Endodermal cell (in vitro differentiated cells): ENCODE measurements around the gene TREH. TPM values are rescaled to one million over a fixed set of nuclear protein-coding genes. Genes with fewer than 3 reads are reported as not detected.

Experiments used
- DNase-seq: peaks from one replicate; pipeline ENCODE4 v3.0.0-alpha.2; 2017
- H3K27ac ChIP-seq: 2 replicates; pipeline ENCODE4 v1.5.1; 2013; ENCODE audit warnings: mild to moderate bottlenecking, low read depth, low read length, moderate library complexity
- H3K27me3 ChIP-seq: 2 replicates; pipeline ENCODE4 v1.6.1; 2013; ENCODE audit warnings: mild to moderate bottlenecking, low read length, moderate library complexity; ENCODE audit not compliant: insufficient read depth, control insufficient read depth, poor library complexity, severe bottlenecking
- H3K36me3 ChIP-seq: 2 replicates; pipeline ENCODE4 v1.7.0; 2013; ENCODE audit warnings: mild to moderate bottlenecking, low read length, moderate library complexity; ENCODE audit not compliant: control insufficient read depth, insufficient read depth
- H3K4me1 ChIP-seq: one replicate; pipeline ENCODE4 v1.7.0; 2013; ENCODE audit warnings: low read length; ENCODE audit not compliant: control insufficient read depth, insufficient read depth
- H3K4me3 ChIP-seq: 2 replicates; pipeline ENCODE4 v1.5.1; 2013; ENCODE audit warnings: mild to moderate bottlenecking, low read length, moderate library complexity
- H3K9ac ChIP-seq: 2 replicates; pipeline ENCODE4 v1.6.1; 2013; ENCODE audit warnings: mild to moderate bottlenecking, low read length, moderate library complexity; ENCODE audit not compliant: poor library complexity, severe bottlenecking; ENCODE audit errors: extremely low read depth
- H3K9me3 ChIP-seq: 2 replicates; pipeline ENCODE4 v1.6.1; 2013; ENCODE audit warnings: mild to moderate bottlenecking, low read length, moderate library complexity; ENCODE audit not compliant: control insufficient read depth
- H3K27ac Mint-ChIP-seq: 2 replicates; pipeline ENCODE4 v1.8.0; 2020; ENCODE audit warnings: mixed read lengths
- H3K27me3 Mint-ChIP-seq: 2 replicates; pipeline ENCODE4 v1.8.0; 2021; ENCODE audit warnings: mild to moderate bottlenecking, mixed read lengths; ENCODE audit not compliant: insufficient read depth
- H3K36me3 Mint-ChIP-seq: 2 replicates; pipeline ENCODE4 v1.8.0; 2020; ENCODE audit warnings: low read depth, mixed read lengths
- H3K4me1 Mint-ChIP-seq: 2 replicates; pipeline ENCODE4 v1.8.0; 2020; ENCODE audit warnings: mixed read lengths
- H3K4me3 Mint-ChIP-seq: 2 replicates; pipeline ENCODE4 v1.8.0; 2020; ENCODE audit warnings: mild to moderate bottlenecking, moderate library complexity, mixed read lengths
- H3K9me3 Mint-ChIP-seq: 2 replicates; pipeline ENCODE4 v1.8.0; 2020; ENCODE audit warnings: mild to moderate bottlenecking, mixed read lengths
- WGBS, 2 experiments: methylation state at CpG; one replicate each; pipeline versions ENCODE4 v1.1.5 to v1.1.7; 2013; ENCODE audit warnings: missing lambda C conversion rate in 2 of 2, mixed read lengths in 1 of 2; ENCODE audit not compliant: insufficient coverage in 1 of 2, insufficient read length in 1 of 2; 5-methylcytosine and 5-hydroxymethylcytosine counted together
- total RNA-seq, 2 donors: library from RNA; stranded (reverse); fragmentation: NEBNext Ultra II Directional in 1 of 2; extraction: Animal tissue kit (Norgen Biotek cat#: 25700) in 1 of 2; gene quantifications; 2 replicates in 1 of 2; 3 replicates in 1 of 2; pipeline ENCODE4 v1.2.1, GENCODE V29; 2021
- TF ChIP-seq, protein P1 (sequence below): fragments of 200-600 bp; sonication (generic); conservative IDR thresholded peaks from 2 replicates; pipeline ENCODE4 v1.5.0; 2021; ENCODE audit warnings: antibody characterized with exemption, mild to moderate bottlenecking

Gene TREH
- total RNA-seq, 2 donors from 2014 or later: not detected

DNA sequence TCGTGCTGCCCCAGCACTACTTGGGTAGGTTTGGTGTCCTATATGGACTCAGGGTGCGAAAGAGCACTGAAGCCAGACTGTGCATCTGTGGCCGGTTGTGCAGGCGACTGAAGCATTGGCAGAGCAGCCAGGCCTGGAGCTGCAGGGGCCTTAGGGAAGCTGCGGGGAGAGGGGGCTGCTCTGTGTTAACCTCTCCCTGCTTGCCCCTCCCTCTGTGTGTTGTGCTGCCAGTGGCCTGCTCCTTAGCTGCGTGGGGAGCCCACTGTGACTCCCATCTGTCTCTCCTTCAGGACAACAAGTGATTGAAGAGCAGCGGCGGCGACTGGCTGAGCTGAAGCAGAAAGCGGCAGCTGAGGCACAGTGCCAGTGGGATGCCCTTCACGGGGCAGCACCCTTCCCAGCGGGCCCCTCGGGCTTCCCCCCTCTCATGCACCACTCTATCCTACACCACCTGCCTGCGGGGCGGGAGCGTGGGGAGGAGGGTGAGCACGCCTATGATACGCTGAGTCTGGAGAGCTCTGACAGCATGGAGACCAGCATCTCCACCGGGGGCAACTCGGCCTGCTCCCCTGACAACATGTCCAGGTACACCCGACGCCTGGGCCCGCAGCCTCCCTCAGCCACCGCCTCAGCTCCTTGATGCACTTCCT is 34.3 kb downstream of the TREH start:
- no peaks in the 10 kb centered on the region for H3K9me3 ChIP-seq
- H3K9ac ChIP-seq: no peak overlapping the region
- no peaks in the 10 kb centered on the region for H3K4me1 ChIP-seq
- no peaks in the 10 kb centered on the region for H3K27me3 ChIP-seq
- H3K36me3 ChIP-seq: peaks cover 47% of the 10 kb centered on the region
- Mint-ChIP-seq H3K4me1 (no peaks in the 10 kb centered on the region), H3K4me3 (no peak overlapping the region), H3K27me3 (no peaks in the 10 kb centered on the region), H3K36me3 (peaks cover 48% of the 10 kb centered on the region), H3K27ac (no peak overlapping the region), H3K9me3 (no peaks in the 10 kb centered on the region)
- TF ChIP-seq, protein P1, sequence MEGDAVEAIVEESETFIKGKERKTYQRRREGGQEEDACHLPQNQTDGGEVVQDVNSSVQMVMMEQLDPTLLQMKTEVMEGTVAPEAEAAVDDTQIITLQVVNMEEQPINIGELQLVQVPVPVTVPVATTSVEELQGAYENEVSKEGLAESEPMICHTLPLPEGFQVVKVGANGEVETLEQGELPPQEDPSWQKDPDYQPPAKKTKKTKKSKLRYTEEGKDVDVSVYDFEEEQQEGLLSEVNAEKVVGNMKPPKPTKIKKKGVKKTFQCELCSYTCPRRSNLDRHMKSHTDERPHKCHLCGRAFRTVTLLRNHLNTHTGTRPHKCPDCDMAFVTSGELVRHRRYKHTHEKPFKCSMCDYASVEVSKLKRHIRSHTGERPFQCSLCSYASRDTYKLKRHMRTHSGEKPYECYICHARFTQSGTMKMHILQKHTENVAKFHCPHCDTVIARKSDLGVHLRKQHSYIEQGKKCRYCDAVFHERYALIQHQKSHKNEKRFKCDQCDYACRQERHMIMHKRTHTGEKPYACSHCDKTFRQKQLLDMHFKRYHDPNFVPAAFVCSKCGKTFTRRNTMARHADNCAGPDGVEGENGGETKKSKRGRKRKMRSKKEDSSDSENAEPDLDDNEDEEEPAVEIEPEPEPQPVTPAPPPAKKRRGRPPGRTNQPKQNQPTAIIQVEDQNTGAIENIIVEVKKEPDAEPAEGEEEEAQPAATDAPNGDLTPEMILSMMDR: no peak
- H3K4me3 ChIP-seq: no peak overlapping the region
- WGBS, 2 experiments: 93 to 99% methylated on average over 13 to 24 of the region's 24 CpGs
- DNase-seq: no peak
- no peak overlapping the region for H3K27ac ChIP-seq

DNA sequence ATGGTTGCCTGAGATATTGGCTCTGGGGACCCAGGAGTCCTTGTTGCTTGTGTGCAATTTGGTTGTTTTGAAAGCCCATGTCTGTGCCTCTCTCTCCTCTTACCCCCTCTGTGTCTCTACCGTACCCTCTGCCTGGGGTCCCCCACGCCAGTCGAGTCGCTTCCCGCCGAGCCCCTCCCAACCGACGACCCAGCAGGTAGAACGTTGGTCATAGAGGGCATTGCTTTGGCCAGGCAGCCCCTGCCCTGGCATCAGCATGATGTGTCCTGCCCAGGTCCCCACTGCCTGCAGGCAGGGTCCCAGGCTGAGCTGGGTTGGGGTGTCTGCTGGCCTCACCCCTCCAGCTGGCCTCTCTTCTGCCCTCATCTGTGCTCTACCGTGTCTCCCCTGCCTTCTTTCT is 35.0 kb downstream of the TREH start:
- 91 to 96% methylated on average over 4 to 10 of the region's 10 CpGs for WGBS, 2 experiments

GRCh38 chr11:118643995-118644345 is 35.5 kb downstream of the TREH start:
- Mint-ChIP-seq H3K27ac (no peak overlapping the region), H3K27me3 (no peaks in the 10 kb centered on the region), H3K4me3 (no peak overlapping the region), H3K36me3 (peaks cover 47% of the 10 kb centered on the region), H3K4me1 (no peaks in the 10 kb centered on the region), H3K9me3 (no peaks in the 10 kb centered on the region)
- no peak for DNase-seq
- H3K9ac ChIP-seq: no peak overlapping the region
- TF ChIP-seq, protein P1: no peak
- H3K36me3 ChIP-seq: peaks cover 37% of the 10 kb centered on the region
- WGBS, 2 experiments: 93 to 97% methylated on average over 7 of the region's 7 CpGs
- no peaks in the 10 kb centered on the region for H3K4me1 ChIP-seq
- no peak overlapping the region for H3K4me3 ChIP-seq
- no peaks in the 10 kb centered on the region for H3K27me3 ChIP-seq
- H3K9me3 ChIP-seq: no peaks in the 10 kb centered on the region
- no peak overlapping the region for H3K27ac ChIP-seq

More for the DNA sequence above, 35.0 kb downstream of the TREH start:
- Histone ChIP-seq H3K4me1 (no peaks in the 10 kb centered on the region), H3K9ac (no peak overlapping the region), H3K27me3 (no peaks in the 10 kb centered on the region), H3K9me3 (no peaks in the 10 kb centered on the region), H3K4me3 (no peak overlapping the region), H3K27ac (no peak overlapping the region), H3K36me3 (peaks cover 40% of the 10 kb centered on the region)
- peaks cover 46% of the 10 kb centered on the region for H3K36me3 Mint-ChIP-seq
- H3K27ac Mint-ChIP-seq: no peak overlapping the region
- H3K4me1 Mint-ChIP-seq: no peaks in the 10 kb centered on the region
- TF ChIP-seq, protein P1: no peak
- H3K4me3 Mint-ChIP-seq: no peak overlapping the region
- no peak for DNase-seq
- H3K27me3 Mint-ChIP-seq: no peaks in the 10 kb centered on the region
- no peaks in the 10 kb centered on the region for H3K9me3 Mint-ChIP-seq
